ENCODE data around the gene ATG10. TPM values are rescaled to one million over a fixed set of nuclear protein-coding genes. Genes with fewer than 3 reads are reported as not detected.
A peak's percentile ranks its signal among the peaks of the same experiment; 100 is the strongest.

ATG10 gene
- polyA plus RNA-seq, 1 of the 3 experiments (the other 2 are of a cell fraction) = 3.2 TPM

- H4K20me1 ChIP-seq (ENCODE audit: insufficient read depth) = no peaks in the 10 kb centered on the region
- no peaks in the 10 kb centered on the region for H3K79me2 ChIP-seq (ENCODE audit: insufficient read depth)
- H3K4me2 ChIP-seq = no peak overlapping the region
- ChIA-PET CTCF (interaction anchor here (0.6 to 3.0 kb wide), 15 partner anchors 9 to 689 kb away, joined by 3 to 14 read pairs (median 4); no protein-coding TSS in a partner anchor), POLR2A (interaction anchor here (1.8 kb wide), 1 partner anchor 135 kb away, joined by 5 read pairs; the partner anchor contains the start of gene ATG10)
- no peak overlapping the region for H2AFZ ChIP-seq (ENCODE audit: low read depth)
- H3K4me3 ChIP-seq (ENCODE audit: low read depth in 2 of 2, low read length in 1 of 2) = no peak overlapping the region
- H3K27me3 ChIP-seq (ENCODE audit: insufficient read depth) = no peaks in the 10 kb centered on the region
- no peak for DNase-seq
- TF ChIP-seq FOXM1 (IDR thresholded peaks at IDR 0.05; ENCODE audit: low read depth) (no peak), RXRA (IDR thresholded peaks at IDR 0.05; ENCODE audit: borderline replicate concordance, low read depth) (no peak), TCF12 (IDR thresholded peaks at IDR 0.05) (no peak), NFIC (IDR thresholded peaks at IDR 0.05; ENCODE audit: borderline replicate concordance) (no peak), NRF1 (IDR thresholded peaks at IDR 0.05; ENCODE audit: low read depth, low read length) (no peak), MXI1 (IDR thresholded peaks at IDR 0.05; ENCODE audit: low read depth, low read length) (no peak), ZBTB33 (IDR thresholded peaks at IDR 0.05; ENCODE audit: borderline replicate concordance, low read depth) (no peak), CTCF (IDR thresholded peaks at IDR 0.05) (peak; percentile 61), GABPA (IDR thresholded peaks at IDR 0.05; ENCODE audit: low read depth) (no peak), EP300 (IDR thresholded peaks at IDR 0.05; ENCODE audit: borderline replicate concordance in 1 of 2, low read depth in 1 of 2, low read length in 1 of 2) (no peak), FOSL2 (IDR thresholded peaks at IDR 0.05; ENCODE audit: borderline replicate concordance, low read depth) (no peak), SMC3 (IDR thresholded peaks at IDR 0.05; ENCODE audit: low read depth, low read length) (peak; percentile 41), RAD21 (IDR thresholded peaks at IDR 0.05; ENCODE audit: low read length) (peak; percentile 58), MEF2A (IDR thresholded peaks at IDR 0.05; ENCODE audit: borderline replicate concordance, low read depth) (no peak), FOXJ3 (CRISPR knock-in tag; IDR thresholded peaks at IDR 0.05) (no peak), CHD2 (IDR thresholded peaks at IDR 0.05; ENCODE audit: low read length, partially characterized antibody) (no peak)
- TF ChIP-seq, protein P1, sequence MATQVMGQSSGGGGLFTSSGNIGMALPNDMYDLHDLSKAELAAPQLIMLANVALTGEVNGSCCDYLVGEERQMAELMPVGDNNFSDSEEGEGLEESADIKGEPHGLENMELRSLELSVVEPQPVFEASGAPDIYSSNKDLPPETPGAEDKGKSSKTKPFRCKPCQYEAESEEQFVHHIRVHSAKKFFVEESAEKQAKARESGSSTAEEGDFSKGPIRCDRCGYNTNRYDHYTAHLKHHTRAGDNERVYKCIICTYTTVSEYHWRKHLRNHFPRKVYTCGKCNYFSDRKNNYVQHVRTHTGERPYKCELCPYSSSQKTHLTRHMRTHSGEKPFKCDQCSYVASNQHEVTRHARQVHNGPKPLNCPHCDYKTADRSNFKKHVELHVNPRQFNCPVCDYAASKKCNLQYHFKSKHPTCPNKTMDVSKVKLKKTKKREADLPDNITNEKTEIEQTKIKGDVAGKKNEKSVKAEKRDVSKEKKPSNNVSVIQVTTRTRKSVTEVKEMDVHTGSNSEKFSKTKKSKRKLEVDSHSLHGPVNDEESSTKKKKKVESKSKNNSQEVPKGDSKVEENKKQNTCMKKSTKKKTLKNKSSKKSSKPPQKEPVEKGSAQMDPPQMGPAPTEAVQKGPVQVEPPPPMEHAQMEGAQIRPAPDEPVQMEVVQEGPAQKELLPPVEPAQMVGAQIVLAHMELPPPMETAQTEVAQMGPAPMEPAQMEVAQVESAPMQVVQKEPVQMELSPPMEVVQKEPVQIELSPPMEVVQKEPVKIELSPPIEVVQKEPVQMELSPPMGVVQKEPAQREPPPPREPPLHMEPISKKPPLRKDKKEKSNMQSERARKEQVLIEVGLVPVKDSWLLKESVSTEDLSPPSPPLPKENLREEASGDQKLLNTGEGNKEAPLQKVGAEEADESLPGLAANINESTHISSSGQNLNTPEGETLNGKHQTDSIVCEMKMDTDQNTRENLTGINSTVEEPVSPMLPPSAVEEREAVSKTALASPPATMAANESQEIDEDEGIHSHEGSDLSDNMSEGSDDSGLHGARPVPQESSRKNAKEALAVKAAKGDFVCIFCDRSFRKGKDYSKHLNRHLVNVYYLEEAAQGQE (IDR thresholded peaks at IDR 0.05; ENCODE audit: low read depth, low read length) = no peak
- H3K9me3 ChIP-seq = no peaks in the 10 kb centered on the region
- no peaks in the 10 kb centered on the region for H3K9me2 ChIP-seq
- H3F3A ChIP-seq (replicated peaks; ENCODE audit: insufficient read depth) = no peaks in the 10 kb centered on the region
- no peaks in the 10 kb centered on the region for H3K36me3 ChIP-seq (replicated peaks in 1 of 2; ENCODE audit: control insufficient read depth in 1 of 2, insufficient read depth in 2 of 2, low read length in 1 of 2)
- no peak overlapping the region for H3K9ac ChIP-seq
- H3K4me1 ChIP-seq (ENCODE audit: control insufficient read depth in 1 of 2, insufficient read depth in 2 of 2, low read depth in 1 of 2, low read length in 1 of 2) = peaks cover 4 to 14% of the 10 kb centered on the region in 2 experiments; a peak in 2 of 4 replicates
- no peak overlapping the region for H3K27ac ChIP-seq (ENCODE audit: low read depth in 2 of 2, low read length in 1 of 2)
Measured at GRCh38 chr5:82107267-82107666, 135.4 kb downstream of the ATG10 start.
